Mesodermal cell (in vitro differentiated cells): ENCODE measurements around the gene NOP9.

ENCODE experiments used
- H3K27ac ChIP-seq: 2 replicates; pipeline ENCODE4 v1.7.0; 2013; ENCODE audit warnings: mild to moderate bottlenecking, low read depth, low read length, moderate library complexity; ENCODE audit not compliant: severe bottlenecking
- H3K36me3 ChIP-seq: 2 replicates; pipeline ENCODE4 v1.7.1; 2013; ENCODE audit warnings: mild to moderate bottlenecking, low read length, moderate library complexity; ENCODE audit not compliant: control insufficient read depth, insufficient read depth
- H3K4me1 ChIP-seq: one replicate; pipeline ENCODE4 v1.7.1; 2013; ENCODE audit warnings: mild to moderate bottlenecking, low read length; ENCODE audit not compliant: insufficient read depth, control insufficient read depth, poor library complexity, severe bottlenecking
- H3K4me3 ChIP-seq: 2 replicates; pipeline ENCODE4 v1.7.0; 2013; ENCODE audit warnings: low read length, control low read depth, mild to moderate bottlenecking; ENCODE audit not compliant: insufficient read depth, poor library complexity, severe bottlenecking; ENCODE audit errors: extremely low read depth
- H3K9me3 ChIP-seq: 2 replicates; pipeline ENCODE4 v1.7.1; 2013; ENCODE audit warnings: mild to moderate bottlenecking, low read length, moderate library complexity; ENCODE audit not compliant: control insufficient read depth
- WGBS, 2 experiments: methylation state at CpG; one replicate each; pipeline ENCODE4 v1.1.5; 2013; ENCODE audit warnings: missing lambda C conversion rate in 2 of 2; ENCODE audit not compliant: insufficient coverage in 2 of 2; 5-methylcytosine and 5-hydroxymethylcytosine counted together

The NOP9 gene

DNA sequence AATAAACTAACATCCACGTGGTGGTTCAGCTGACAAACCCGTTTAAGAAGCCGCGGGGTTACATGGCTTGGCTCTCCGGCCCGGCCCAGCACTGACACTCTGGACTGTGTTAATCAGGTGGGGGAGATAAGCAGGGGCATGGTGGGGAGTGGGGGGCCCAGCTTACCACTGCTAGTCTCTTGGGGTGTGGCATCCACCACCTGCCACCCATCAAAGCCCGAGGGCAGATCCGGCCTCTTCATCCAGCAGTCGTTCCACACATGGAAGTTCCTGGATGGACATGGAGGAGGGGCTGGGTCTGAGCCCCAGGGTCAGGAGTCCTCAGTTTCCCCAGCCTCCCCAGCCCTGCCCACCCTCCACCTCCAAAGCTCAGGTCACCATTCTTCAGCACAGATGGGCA, 41.5 kb upstream of the NOP9 start:
- Histone ChIP-seq H3K27ac (no peak overlapping the region), H3K36me3 (peaks cover 4% of the 10 kb centered on the region), H3K4me3 (no peak overlapping the region), H3K4me1 (peaks cover 3% of the 10 kb centered on the region), H3K9me3 (no peaks in the 10 kb centered on the region)
- 94 to 97% methylated on average over 5 to 9 of the region's 9 CpGs for WGBS, 2 experiments

DNA sequence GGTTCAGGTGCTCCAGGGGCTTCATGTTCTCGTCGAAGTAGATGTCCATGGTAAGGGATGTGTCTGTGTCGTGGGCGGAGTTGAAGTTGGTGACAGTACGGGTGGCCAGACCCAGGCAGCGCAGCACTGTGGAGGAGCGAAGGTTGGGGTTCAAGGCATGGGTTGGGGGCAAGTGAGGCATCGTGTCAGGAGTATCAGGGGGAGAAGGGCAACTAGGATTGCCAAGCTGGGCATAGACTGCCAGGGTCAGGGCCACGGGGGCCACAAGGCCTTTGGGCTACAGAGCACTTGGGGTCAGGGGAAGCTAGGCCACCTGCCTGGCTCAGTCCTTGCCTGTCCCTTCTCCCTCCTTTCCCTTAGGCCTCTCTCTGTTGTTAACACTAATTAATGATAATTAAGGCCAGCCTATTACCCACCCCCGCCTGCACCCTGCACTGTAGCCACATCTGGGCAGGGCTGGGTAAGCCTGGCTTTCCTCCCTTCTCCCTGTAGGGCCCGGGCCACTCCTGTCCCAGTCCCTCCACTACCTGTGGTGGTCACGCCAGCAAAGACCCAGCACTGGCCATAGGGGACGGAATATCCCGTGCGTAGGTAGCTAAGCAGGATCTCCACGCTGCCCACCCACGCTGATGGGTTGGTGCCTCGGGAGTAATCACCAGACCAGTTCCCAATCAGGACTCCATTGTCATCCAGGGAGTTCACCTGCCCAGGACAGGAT, 40.9 kb upstream of the NOP9 start:
- H3K9me3 ChIP-seq: no peaks in the 10 kb centered on the region
- H3K36me3 ChIP-seq: peaks cover 4% of the 10 kb centered on the region
- H3K4me1 ChIP-seq: peaks cover 3% of the 10 kb centered on the region
- 94 to 95% methylated on average over 11 to 17 of the region's 18 CpGs for WGBS, 2 experiments
- no peak overlapping the region for H3K4me3 ChIP-seq
- no peak overlapping the region for H3K27ac ChIP-seq

DNA sequence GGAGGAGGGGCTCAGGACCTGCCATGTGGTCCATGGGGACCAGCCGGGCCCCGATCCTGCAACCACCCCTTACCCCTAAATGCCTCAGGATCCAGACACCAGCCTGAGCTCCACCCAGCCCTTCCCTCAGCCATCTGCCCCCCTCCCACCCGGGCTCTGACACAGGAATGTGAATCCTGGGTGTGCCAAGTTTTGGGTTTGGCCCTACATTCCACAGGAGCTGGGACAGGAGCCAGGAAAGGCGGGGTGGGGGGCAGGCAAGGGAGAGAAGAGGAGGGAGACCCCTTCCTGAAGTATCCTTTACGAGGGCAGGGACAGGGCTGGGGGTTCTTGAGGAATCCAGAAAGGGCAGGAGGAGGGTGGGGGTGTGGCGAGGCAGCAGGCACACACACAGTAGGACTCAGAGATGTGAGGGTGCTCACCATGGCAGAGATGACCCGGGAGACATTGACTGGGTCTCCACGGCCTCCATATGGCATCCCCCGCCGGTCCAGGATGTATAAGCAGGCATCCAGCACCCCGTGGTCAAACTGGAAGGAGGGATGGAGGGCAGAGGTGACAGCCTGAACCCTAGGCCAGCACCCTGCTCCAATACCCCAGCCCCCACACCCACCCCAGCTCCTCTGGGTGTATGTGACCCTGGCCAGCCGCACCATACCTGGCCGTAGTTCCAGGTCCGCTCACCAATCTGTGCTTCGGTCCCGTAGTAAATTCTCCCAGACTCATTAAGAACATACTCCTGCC, 40.2 kb upstream of the NOP9 start:
- Histone ChIP-seq H3K4me3 (no peak overlapping the region), H3K36me3 (peaks cover 4% of the 10 kb centered on the region), H3K9me3 (no peaks in the 10 kb centered on the region), H3K27ac (no peak overlapping the region), H3K4me1 (peaks cover 3% of the 10 kb centered on the region)
- WGBS, 2 experiments: 89 to 91% methylated on average over 13 to 14 of the region's 16 CpGs

DNA sequence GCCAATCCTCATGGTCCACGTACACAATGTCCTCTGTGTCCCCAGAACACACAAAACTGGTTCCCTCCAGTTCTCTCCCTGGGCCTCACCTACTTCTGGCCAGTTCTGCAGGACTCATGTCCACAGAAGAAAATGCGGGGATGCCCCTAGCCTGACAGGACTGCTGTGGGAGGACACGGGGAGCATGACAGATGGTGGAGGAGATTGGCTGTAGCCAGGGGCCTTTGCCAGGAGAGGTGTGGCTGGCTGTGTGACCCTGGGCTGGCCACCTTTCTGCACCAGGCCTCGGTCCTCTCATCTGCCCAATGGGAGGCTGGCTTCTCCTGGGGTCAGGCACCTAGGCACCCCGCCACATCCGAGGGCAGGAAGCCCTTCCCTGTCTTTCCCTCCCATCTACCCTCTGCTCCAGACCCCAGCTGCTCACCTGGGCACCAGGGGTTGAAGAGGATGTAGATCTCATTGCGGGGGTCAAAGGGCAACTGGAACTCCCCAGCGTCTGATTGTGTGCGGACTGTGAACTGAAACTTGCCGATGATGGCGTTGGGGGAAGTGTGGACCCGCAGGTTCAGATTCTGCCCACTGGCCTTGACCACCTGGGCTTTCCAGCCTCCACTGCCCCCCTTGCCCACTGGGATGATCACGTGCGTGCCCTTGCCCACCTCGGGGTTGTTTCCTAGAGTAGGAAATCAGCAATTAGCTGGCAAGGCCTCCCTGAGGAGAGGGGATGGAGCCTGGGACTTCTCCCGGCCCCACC, 39.4 kb upstream of the NOP9 start:
- WGBS, 2 experiments: 90 to 93% methylated on average over 11 to 12 of the region's 16 CpGs
- Histone ChIP-seq H3K27ac (no peak overlapping the region), H3K4me3 (no peak overlapping the region), H3K4me1 (peaks cover 3% of the 10 kb centered on the region), H3K36me3 (peaks cover 4% of the 10 kb centered on the region), H3K9me3 (no peaks in the 10 kb centered on the region)

DNA sequence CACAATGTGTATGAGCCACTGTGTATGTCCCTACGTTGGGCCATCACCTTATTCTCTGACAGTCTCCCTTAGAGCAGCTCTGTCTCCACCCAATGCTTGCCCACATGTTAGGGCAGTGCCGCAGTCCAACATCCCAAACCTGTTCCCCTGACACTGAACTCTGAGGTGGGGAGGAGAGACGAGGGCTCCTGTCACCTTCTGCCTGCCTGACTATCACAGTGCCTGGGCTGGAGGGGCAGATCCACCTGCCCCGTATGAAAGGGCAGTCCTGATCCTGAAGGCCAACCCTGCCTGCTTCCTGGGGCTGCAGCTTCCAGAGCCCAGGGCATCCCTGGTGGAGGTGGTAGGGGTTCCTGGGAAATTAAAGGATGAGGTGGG, 38.9 kb upstream of the NOP9 start:
- H3K4me3 ChIP-seq: no peak overlapping the region
- H3K4me1 ChIP-seq: peaks cover 3% of the 10 kb centered on the region
- no peak overlapping the region for H3K27ac ChIP-seq
- WGBS, 2 experiments: 60 to 76% methylated on average over 1 to 3 of the region's 4 CpGs
- H3K36me3 ChIP-seq: peaks cover 4% of the 10 kb centered on the region
- H3K9me3 ChIP-seq: no peaks in the 10 kb centered on the region

DNA sequence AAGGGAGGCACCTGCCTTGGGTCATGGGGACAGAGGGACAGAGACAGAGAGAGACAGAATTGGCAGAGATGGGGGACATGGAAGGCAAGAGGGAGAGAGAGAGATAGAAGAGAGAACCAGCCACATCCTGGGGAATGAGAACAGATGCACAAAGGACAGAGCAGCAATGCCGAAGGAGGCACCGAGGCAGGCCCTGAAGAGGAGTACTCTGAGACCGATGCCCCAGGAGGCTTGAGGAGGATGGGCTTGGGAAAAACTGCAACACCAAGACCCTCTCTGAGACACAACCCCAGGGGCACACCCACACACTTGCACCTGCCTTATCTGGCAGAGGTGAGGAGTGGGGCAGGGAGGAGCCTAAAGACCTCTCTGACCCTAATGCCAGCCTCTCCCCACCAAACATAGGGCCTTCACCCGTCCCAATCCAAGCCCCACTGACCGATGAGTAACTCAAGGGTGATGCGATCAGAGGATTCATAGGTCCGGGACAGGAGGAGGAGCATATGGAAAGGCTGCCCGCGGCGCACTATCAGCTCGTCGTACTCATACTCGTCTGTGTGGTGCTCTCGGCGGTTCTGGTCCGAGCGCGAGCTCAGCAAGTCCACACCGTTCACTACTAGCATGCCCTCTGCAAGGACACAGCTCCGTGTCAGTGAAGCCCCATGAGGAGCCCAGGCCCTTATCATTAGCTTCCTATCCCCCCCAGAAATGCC, 38.2 kb upstream of the NOP9 start:
- Histone ChIP-seq H3K4me1 (peaks cover 3% of the 10 kb centered on the region), H3K27ac (no peak overlapping the region), H3K4me3 (no peak overlapping the region), H3K36me3 (peaks cover 8% of the 10 kb centered on the region), H3K9me3 (no peaks in the 10 kb centered on the region)
- 87 to 94% methylated on average over 18 to 20 of the region's 20 CpGs for WGBS, 2 experiments

DNA sequence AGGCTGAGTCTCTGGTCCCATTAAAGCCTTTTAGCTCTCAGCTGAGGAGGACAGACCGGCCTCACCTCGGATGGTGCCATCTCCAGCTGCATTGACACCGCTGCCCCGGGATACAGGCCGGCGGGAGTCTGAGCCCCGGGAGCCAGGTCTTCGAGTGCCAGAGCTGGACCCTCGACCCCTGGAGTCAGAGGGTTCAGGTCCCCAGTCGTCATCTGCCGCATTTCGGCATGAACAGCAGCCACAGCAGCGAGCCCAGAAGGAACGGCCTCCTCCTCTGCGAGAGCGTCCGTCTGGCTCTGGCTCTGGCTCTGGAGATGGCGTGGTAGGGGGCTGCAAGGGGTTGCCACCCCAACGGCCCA, 37.7 kb upstream of the NOP9 start:
- WGBS, 2 experiments: 91 to 93% methylated on average over 17 to 19 of the region's 19 CpGs
- H3K4me3 ChIP-seq: no peak overlapping the region
- no peaks in the 10 kb centered on the region for H3K9me3 ChIP-seq
- peaks cover 12% of the 10 kb centered on the region for H3K36me3 ChIP-seq
- peaks cover 3% of the 10 kb centered on the region for H3K4me1 ChIP-seq
- no peak overlapping the region for H3K27ac ChIP-seq

DNA sequence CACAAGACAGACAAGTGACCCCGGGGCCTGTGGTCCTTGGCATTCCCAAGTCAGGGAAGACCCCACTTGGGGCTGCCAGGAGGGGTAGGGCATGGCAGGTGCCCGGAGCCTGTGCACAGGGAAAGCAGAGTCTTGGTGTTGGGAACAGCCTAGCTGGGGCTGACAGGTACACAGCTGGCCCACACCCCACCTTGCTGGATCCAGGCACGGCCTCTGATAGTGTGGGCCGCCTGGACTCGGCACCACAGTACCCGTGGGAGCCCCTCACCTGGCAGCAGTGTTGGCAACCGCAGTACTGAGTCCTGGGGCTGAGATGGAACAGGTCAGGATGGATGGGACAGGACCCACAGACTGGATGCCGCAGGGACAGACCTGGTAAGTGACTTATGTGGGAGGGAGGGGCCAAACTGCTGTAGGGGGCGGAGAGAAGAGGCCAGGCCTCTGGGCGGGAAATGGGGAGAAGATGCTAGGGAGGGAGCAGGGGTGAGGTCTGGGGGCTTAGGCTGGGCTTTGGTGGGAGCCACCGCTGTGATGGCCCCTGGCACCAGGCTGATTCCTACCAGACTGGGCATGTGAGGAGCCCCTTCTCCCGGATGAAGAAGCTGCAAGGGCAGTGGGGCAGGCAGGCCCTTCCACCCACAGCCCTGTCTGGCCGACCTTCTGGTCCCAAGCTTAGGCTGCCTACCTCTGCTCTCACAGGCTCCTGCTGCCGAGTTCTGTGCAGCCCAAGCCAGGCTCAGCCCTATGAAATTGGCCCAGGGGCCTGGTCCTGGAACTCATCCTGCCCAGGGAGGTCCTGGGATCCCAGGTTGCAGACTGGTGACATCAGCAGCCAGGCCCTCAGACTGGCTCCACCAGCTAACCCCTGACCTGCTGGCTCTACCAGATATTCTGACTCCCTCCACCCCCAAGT, 36.6 kb upstream of the NOP9 start, which contains the start of gene TGM1:
TSS of gene TGM1 (minus strand) at position 357 of the 913 bp plus-strand sequence. CDS start 825 bp downstream, outside the sequence.
- no peaks in the 10 kb centered on the region for H3K9me3 ChIP-seq
- H3K4me1 ChIP-seq: peaks cover 3% of the 10 kb centered on the region
- peaks cover 12% of the 10 kb centered on the region for H3K36me3 ChIP-seq
- H3K4me3 ChIP-seq: no peak within 1 kb of the TSS
- H3K27ac ChIP-seq: no peak within 1 kb of the TSS
- WGBS, 2 experiments: 70 to 79% methylated on average over 8 to 11 of the region's 14 CpGs

DNA sequence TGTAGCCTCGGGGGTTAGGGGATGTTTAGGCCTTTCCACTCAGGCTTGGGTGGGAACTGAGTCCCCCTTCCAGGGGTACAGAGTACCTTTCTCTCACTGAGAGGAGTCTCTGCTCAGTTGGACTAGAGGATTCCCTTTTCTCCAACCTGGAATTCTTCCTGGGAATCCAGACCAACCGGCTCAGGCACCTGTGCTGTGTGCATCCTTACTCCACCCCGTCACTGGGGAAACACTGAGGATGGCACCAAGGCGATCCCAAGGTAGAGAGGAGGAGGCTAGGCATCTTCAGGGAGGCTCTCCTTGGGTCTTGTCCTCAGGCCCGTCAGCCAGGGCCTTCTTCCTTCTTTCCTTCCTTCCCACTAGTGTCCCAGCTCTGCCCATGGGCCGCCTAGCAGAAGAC, 35.8 kb upstream of the NOP9 start:
- no peak overlapping the region for H3K4me3 ChIP-seq

More for the DNA sequence above, 35.8 kb upstream of the NOP9 start:
- Histone ChIP-seq H3K36me3 (peaks cover 11% of the 10 kb centered on the region), H3K9me3 (no peaks in the 10 kb centered on the region), H3K27ac (no peak overlapping the region), H3K4me1 (peaks cover 3% of the 10 kb centered on the region)
- 87 to 100% methylated on average over 3 of the region's 6 CpGs for WGBS, 2 experiments
